Measurements from ENCODE around the gene MICALL2.

GRCh38 chr7:1402791-1403637 is 56.3 kb downstream of the MICALL2 start:
- TF ChIP-seq CTCF (IDR thresholded peaks at IDR 0.05): no peak
- no peak for TF ChIP-seq POLR2A (IDR thresholded peaks at IDR 0.05)
- no peak for TF ChIP-seq EP300 (IDR thresholded peaks at IDR 0.05)
- no peak for TF ChIP-seq POLR2AphosphoS5 (IDR thresholded peaks at IDR 0.05)

Data from upper lobe of left lung (tissue), 4 donors.